H9 (cell line): ENCODE data around the gene TXNDC9. TPM values are rescaled to one million over a fixed set of nuclear protein-coding genes. Genes with fewer than 3 reads are reported as not detected.
A peak's percentile ranks its signal among the peaks of the same experiment; 100 is the strongest.

ENCODE experiments used
- DNase-seq: peaks from one replicate; pipeline ENCODE4 v3.0.0-alpha.2; 2017
- H2AFZ ChIP-seq: one replicate; pipeline ENCODE4 v1.6.1; 2013; ENCODE audit warnings: mild to moderate bottlenecking, low read length, control low read depth, moderate library complexity
- H2AK5ac ChIP-seq: 2 replicates; pipeline ENCODE4 v1.6.1; 2013; ENCODE audit warnings: low read length, control low read depth, mixed read lengths; ENCODE audit not compliant: insufficient read length
- H2BK120ac ChIP-seq: one replicate; pipeline ENCODE4 v1.6.1; 2013; ENCODE audit warnings: low read depth, mild to moderate bottlenecking, low read length, control low read depth, inconsistent platforms; ENCODE audit not compliant: poor library complexity, severe bottlenecking
- H2BK12ac ChIP-seq: 2 replicates; pipeline ENCODE4 v1.6.1; 2013; ENCODE audit warnings: low read length, control low read depth, mixed read lengths, low read depth; ENCODE audit not compliant: insufficient read length
- H2BK15ac ChIP-seq: 2 replicates; pipeline ENCODE4 v1.6.1; 2013; ENCODE audit warnings: low read depth, low read length, control low read depth
- H2BK20ac ChIP-seq: one replicate; pipeline ENCODE4 v1.6.1; 2013; ENCODE audit warnings: low read depth, mild to moderate bottlenecking, low read length, control low read depth, inconsistent platforms; ENCODE audit not compliant: poor library complexity, severe bottlenecking
- H2BK5ac ChIP-seq: 2 replicates; pipeline ENCODE4 v1.6.1; 2013; ENCODE audit warnings: low read length, control low read depth, mixed read lengths; ENCODE audit not compliant: insufficient read length
- H3K14ac ChIP-seq: 2 replicates; pipeline ENCODE4 v1.6.1; 2013; ENCODE audit warnings: low read length, control low read depth; ENCODE audit not compliant: insufficient read depth
- H3K18ac ChIP-seq: 2 replicates; pipeline ENCODE4 v1.6.1; 2013; ENCODE audit warnings: low read depth, mild to moderate bottlenecking, mixed read lengths, low read length, control low read depth; ENCODE audit not compliant: insufficient read length
- H3K23ac ChIP-seq: 2 replicates; pipeline ENCODE4 v1.6.1; 2013; ENCODE audit warnings: low read length, control low read depth, mixed read lengths, low read depth; ENCODE audit not compliant: insufficient read length
- H3K23me2 ChIP-seq: 2 replicates; pipeline ENCODE4 v1.6.1; 2013; ENCODE audit warnings: low read depth, mild to moderate bottlenecking, mixed read lengths, low read length, control low read depth; ENCODE audit not compliant: insufficient read length, poor library complexity, severe bottlenecking
- H3K27ac ChIP-seq: 2 replicates; pipeline ENCODE4 v1.5.1; 2013; ENCODE audit warnings: low read length, control low read depth, mixed read lengths, low read depth; ENCODE audit not compliant: insufficient read length
- H3K27me3 ChIP-seq: 2 replicates; pipeline ENCODE4 v1.6.1; 2013; ENCODE audit warnings: low read length, control low read depth, inconsistent platforms; ENCODE audit not compliant: insufficient read depth
- H3K4ac ChIP-seq: 2 replicates; pipeline ENCODE4 v1.6.1; 2013; ENCODE audit warnings: low read depth, mild to moderate bottlenecking, control low read depth, inconsistent platforms, low read length, moderate library complexity
- H3K4me1 ChIP-seq: 2 replicates; pipeline ENCODE4 v1.6.1; 2013; ENCODE audit warnings: low read length, control low read depth, inconsistent platforms; ENCODE audit not compliant: insufficient read depth
- H3K4me2 ChIP-seq: 2 replicates; pipeline ENCODE4 v1.6.1; 2013; ENCODE audit warnings: low read length, control low read depth, mixed read lengths; ENCODE audit not compliant: insufficient read length, insufficient read depth
- H3K56ac ChIP-seq: 2 replicates; pipeline ENCODE4 v1.6.1; 2013; ENCODE audit warnings: low read depth, mild to moderate bottlenecking, mixed read lengths, low read length, control low read depth; ENCODE audit not compliant: insufficient read length
- H3K79me1 ChIP-seq: 2 replicates; pipeline ENCODE4 v1.6.1; 2013; ENCODE audit warnings: low read depth, mild to moderate bottlenecking, moderate library complexity, low read length, control low read depth, inconsistent platforms; ENCODE audit not compliant: insufficient read depth, poor library complexity, severe bottlenecking
- H3K79me2 ChIP-seq: 2 replicates; pipeline ENCODE4 v1.6.1; 2013; ENCODE audit warnings: low read length, control low read depth, inconsistent platforms; ENCODE audit not compliant: insufficient read depth
- H3K9ac ChIP-seq: 2 replicates; pipeline ENCODE4 v1.6.1; 2013; ENCODE audit warnings: low read length, control low read depth, mixed read lengths; ENCODE audit not compliant: insufficient read length; ENCODE audit errors: extremely low read depth
- H3K9me3 ChIP-seq: one replicate; pipeline ENCODE4 v1.6.1; 2013; ENCODE audit warnings: low read depth, low read length, inconsistent platforms; ENCODE audit not compliant: control insufficient read depth
- H3T11ph ChIP-seq: one replicate; pipeline ENCODE4 v1.6.1; 2013; ENCODE audit warnings: mild to moderate bottlenecking, low read length, control low read depth, inconsistent platforms
- H4K20me1 ChIP-seq: one replicate; pipeline ENCODE4 v1.6.1; 2013; ENCODE audit not compliant: control insufficient read depth, insufficient read length, insufficient read depth
- H4K5ac ChIP-seq: 2 replicates; pipeline ENCODE4 v1.6.1; 2013; ENCODE audit warnings: low read depth, mild to moderate bottlenecking, mixed read lengths, low read length, control low read depth; ENCODE audit not compliant: insufficient read length
- H4K8ac ChIP-seq: replicated peaks from 2 replicates; pipeline ENCODE4 v1.6.1; 2013; ENCODE audit warnings: low read length, control low read depth, mixed read lengths, low read depth; ENCODE audit not compliant: insufficient read length
- H4K91ac ChIP-seq: 2 replicates; pipeline ENCODE4 v1.6.1; 2013; ENCODE audit warnings: low read depth, mild to moderate bottlenecking, moderate library complexity, mixed read lengths, low read length, control low read depth; ENCODE audit not compliant: insufficient read length
- H3K27ac Mint-ChIP-seq, 3 experiments: 2 replicates in 2 of 3; 3 replicates in 1 of 3; pipeline ENCODE4 v1.8.0; 2020 to 2021; ENCODE audit warnings: mixed read lengths in 3 of 3, mild to moderate bottlenecking in 1 of 3, moderate library complexity in 1 of 3
- H3K27me3 Mint-ChIP-seq: 2 replicates; pipeline ENCODE4 v1.8.0; 2021; ENCODE audit warnings: low read depth, mild to moderate bottlenecking, moderate library complexity, mixed read lengths
- H3K36me3 Mint-ChIP-seq, 3 experiments: 2 replicates in 2 of 3; 3 replicates in 1 of 3; pipeline ENCODE4 v1.8.0; 2020 to 2021; ENCODE audit warnings: low read depth in 3 of 3, mixed read lengths in 3 of 3; ENCODE audit not compliant: insufficient read depth in 1 of 3
- H3K4me1 Mint-ChIP-seq, 2 experiments: 2 replicates each; pipeline ENCODE4 v1.8.0; 2020; ENCODE audit warnings: mixed read lengths in 2 of 2
- H3K4me3 Mint-ChIP-seq, 2 experiments: 2 replicates in 1 of 2; 3 replicates in 1 of 2; pipeline ENCODE4 v1.8.0; 2020 to 2021; ENCODE audit warnings: mild to moderate bottlenecking in 2 of 2, mixed read lengths in 2 of 2, moderate library complexity in 1 of 2
- H3K9me3 Mint-ChIP-seq, 2 experiments: 2 replicates in 1 of 2; 3 replicates in 1 of 2; pipeline ENCODE4 v1.8.0; 2020; ENCODE audit warnings: mild to moderate bottlenecking in 2 of 2, mixed read lengths in 2 of 2, moderate library complexity in 1 of 2
- WGBS: extraction: QIAGEN DNeasy Blood & Tissue Kit; methylation state at CpG from one replicate; pipeline ENCODE4 v1.1.7; 2013; ENCODE audit warnings: missing lambda C conversion rate, low lambda C conversion rate, mixed read lengths; ENCODE audit not compliant: insufficient read length; ENCODE audit errors: extremely low coverage; 5-methylcytosine and 5-hydroxymethylcytosine counted together
- total RNA-seq: library from RNA; stranded (reverse); gene quantifications from 2 replicates; pipeline ENCODE4 v1.2.1, GENCODE V29; 2021
- TF ChIP-seq, protein P1 (sequence below): fragments of 200-600 bp; sonication (generic); conservative IDR thresholded peaks from 3 replicates; pipeline ENCODE4 v1.8.0; 2021; ENCODE audit warnings: antibody characterized with exemption, mild to moderate bottlenecking

TXNDC9 gene
- total RNA-seq, 1 experiment from 2014 or later: 37.7 TPM

GRCh38 chr2:99380376-99381010 lies 44.4 kb upstream of the TXNDC9 start:
- Histone ChIP-seq H3K4ac (no peak overlapping the region), H4K20me1 (no peaks in the 10 kb centered on the region), H3K4me2 (no peak overlapping the region), H2BK120ac (no peak overlapping the region), H3K23me2 (no peaks in the 10 kb centered on the region), H2BK15ac (no peak overlapping the region), H2BK12ac (no peak overlapping the region), H3K9me3 (no peaks in the 10 kb centered on the region), H2AK5ac (no peak overlapping the region), H4K5ac (no peak overlapping the region), H4K91ac (no peak overlapping the region), H4K8ac (no peak overlapping the region), H2BK20ac (no peak overlapping the region), H3K14ac (no peak overlapping the region), H3K9ac (no peak overlapping the region), H3K27me3 (no peaks in the 10 kb centered on the region), H3K18ac (no peak overlapping the region), H3T11ph (no peak overlapping the region), H2AFZ (no peak overlapping the region), H3K27ac (no peak overlapping the region), H3K23ac (no peak overlapping the region), H3K79me2 (no peaks in the 10 kb centered on the region; the same call in 1 of the 2 replicates), H2BK5ac (no peak overlapping the region), H3K4me1 (no peaks in the 10 kb centered on the region; the same call in 1 of the 2 replicates), H3K79me1 (no peaks in the 10 kb centered on the region), H3K56ac (no peak overlapping the region)
- DNase-seq: no peak
- H3K27me3 Mint-ChIP-seq: no peaks in the 10 kb centered on the region
- H3K27ac Mint-ChIP-seq: peak overlapping the region; percentile 4 to 81 (median 73); a peak in 6 of 7 replicates
- TF ChIP-seq, protein P1, sequence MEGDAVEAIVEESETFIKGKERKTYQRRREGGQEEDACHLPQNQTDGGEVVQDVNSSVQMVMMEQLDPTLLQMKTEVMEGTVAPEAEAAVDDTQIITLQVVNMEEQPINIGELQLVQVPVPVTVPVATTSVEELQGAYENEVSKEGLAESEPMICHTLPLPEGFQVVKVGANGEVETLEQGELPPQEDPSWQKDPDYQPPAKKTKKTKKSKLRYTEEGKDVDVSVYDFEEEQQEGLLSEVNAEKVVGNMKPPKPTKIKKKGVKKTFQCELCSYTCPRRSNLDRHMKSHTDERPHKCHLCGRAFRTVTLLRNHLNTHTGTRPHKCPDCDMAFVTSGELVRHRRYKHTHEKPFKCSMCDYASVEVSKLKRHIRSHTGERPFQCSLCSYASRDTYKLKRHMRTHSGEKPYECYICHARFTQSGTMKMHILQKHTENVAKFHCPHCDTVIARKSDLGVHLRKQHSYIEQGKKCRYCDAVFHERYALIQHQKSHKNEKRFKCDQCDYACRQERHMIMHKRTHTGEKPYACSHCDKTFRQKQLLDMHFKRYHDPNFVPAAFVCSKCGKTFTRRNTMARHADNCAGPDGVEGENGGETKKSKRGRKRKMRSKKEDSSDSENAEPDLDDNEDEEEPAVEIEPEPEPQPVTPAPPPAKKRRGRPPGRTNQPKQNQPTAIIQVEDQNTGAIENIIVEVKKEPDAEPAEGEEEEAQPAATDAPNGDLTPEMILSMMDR: no peak
- no peak overlapping the region for H3K4me3 Mint-ChIP-seq
- H3K4me1 Mint-ChIP-seq: peaks cover 18 to 24% of the 10 kb centered on the region in 2 experiments
- H3K9me3 Mint-ChIP-seq: no peaks in the 10 kb centered on the region
- WGBS: no CpG with 5 or more reads among the region's 3 CpGs
- peaks cover 49 to 78% (median 76%) of the 10 kb centered on the region in 3 experiments for H3K36me3 Mint-ChIP-seq
